A204.1 (cell line): ENCODE measurements around the gene DCDC2.
"Not testable (repeated sequence)": the region's sequence is repeated elsewhere in the genome, so short reads cannot be mapped to it uniquely, and the experiment has no call there.

Source experiments
- FAIRE-seq: peaks from 2 replicates; lab custom pipeline; 2012; peaks lifted over from hg19 to GRCh38; lab: Jason Lieb, UNC

DCDC2 gene

DNA sequence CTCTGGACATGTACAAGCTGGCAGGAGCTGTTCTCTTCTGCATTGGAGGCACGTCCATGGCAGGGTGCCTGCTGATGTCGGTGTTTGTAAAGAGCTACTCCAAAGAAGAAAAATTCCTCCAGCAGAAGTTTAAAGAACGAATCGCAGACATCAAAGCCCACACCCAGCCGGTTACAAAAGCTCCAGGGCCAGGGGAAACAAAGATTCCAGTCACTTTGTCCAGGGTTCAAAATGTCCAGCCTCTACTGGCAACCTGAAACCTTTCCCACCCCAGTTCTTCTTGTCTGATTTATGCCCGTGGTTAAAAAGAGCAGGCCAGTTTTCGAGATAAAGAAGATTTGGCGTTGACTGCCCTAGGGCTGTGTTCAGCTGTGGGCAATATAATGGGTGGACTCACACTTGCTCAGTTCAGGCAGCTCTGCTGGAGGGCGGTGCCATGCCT lies 212.1 kb downstream of the DCDC2 start:
- no peak for FAIRE-seq

DNA sequence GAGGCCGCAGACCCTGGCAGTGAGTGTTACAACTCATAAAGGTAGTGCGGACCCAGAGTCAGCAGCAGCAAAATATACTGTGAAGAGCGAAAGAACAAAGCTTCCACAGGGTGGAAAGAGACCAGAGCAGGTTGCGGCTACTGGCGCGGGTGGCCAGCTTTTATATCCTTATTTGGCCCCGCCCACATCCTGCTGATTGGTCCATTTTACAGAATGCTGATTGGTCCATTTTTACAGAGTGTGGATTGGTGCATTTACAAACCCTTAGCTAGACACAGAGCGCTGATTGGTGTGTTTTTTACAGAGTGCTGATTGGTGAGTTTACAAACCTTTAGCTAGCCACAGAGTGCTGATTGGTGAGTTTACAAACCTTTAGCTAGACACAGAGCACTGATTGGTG lies 215.1 kb downstream of the DCDC2 start:
- not testable (repeated sequence) for FAIRE-seq

DNA sequence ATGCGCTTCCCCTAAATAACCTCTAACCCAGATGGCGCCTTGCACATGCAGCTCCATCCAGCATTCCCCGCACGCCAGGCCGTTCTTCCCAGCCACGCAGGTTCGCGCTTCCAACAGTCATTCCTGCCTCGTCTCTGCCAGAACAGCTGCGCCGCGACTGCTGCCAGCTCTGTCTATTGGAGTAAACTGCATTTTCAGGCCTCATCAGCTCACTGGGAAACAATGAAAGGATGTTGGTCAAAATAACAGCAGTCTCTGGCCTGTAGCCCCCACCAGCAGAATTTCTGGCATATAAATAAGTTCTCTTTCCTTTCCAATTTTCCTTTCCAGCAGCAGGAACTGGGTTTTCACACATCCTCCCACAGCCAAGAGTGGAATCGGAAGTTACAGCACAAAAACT lies 217.3 kb downstream of the DCDC2 start:
- no peak for FAIRE-seq

DNA sequence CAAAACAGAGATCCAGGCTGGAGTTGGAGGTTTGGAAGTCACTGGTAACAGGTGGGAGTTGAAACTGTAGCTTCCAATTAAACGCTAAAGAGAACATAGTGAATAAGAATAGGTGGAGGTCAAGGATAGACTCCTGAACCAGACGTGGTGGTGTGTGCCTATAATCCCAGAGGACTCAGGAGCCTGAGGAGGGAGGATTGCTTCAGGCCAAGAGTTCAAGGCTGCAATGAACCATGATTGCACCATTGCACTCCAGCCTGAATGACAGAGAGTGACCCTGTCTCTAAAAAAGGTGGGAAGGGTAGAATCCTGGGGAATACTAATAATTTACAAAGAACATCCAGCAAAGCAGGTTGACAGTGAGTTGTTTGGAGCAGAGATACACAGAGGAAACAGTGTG lies 218.2 kb downstream of the DCDC2 start:
- FAIRE-seq, result no peak

DNA sequence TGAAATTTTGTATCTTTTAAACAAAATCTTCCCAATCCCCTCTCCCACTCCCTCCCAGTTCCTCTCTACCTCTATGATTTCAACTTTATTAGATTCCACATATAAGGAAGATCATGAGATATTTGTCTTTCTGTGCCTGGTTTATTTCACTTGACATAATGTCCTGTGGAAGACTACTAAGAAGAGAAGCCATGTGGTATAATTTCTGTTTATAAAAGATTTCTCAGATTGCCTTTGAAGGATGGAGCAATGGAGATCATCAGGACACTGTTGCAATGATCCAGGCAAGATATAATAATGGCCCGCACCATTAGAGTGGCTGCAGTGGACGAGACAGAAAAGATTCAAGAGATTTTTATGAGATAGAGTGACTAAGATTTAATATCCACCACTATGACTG lies 218.8 kb downstream of the DCDC2 start:
- no peak for FAIRE-seq

DNA sequence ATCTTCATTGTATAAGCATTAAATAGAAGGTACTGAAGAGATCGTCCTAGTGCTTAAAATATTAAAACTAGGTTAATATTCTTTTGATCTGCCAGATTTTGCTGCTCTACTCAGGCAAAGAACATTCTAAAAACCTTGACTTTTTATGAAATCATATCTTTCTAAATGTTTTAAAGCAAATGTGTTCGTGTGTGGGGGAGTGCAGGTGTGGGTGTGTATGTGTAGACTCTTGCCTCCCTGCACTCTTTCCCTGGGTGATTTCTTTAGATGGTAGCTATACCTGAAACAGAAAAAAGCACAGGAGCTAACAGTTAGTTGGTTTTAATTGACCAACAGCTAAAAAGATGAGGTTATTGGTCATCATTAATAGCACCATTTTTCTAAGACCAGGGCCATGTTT lies 226.1 kb downstream of the DCDC2 start:
- no peak for FAIRE-seq

DNA sequence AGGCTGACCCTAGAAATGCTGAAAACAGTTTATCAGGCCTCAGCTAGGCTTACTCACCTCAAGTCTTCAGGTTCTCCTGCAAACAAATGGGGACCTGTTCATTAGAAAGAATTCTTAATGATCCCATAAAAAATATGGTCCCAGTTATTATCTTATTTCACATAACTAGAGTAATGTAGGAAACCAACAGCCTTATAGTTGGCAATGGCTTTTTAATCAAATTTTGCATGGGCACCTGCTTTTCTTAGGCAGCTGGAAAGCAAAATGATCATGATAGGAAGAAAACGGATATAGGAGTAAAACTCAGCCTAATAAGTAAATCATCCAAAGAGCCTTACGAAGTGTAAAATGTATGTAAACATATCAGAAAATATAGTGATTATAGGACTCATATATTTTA lies 230.5 kb downstream of the DCDC2 start:
- FAIRE-seq, result no peak

DNA sequence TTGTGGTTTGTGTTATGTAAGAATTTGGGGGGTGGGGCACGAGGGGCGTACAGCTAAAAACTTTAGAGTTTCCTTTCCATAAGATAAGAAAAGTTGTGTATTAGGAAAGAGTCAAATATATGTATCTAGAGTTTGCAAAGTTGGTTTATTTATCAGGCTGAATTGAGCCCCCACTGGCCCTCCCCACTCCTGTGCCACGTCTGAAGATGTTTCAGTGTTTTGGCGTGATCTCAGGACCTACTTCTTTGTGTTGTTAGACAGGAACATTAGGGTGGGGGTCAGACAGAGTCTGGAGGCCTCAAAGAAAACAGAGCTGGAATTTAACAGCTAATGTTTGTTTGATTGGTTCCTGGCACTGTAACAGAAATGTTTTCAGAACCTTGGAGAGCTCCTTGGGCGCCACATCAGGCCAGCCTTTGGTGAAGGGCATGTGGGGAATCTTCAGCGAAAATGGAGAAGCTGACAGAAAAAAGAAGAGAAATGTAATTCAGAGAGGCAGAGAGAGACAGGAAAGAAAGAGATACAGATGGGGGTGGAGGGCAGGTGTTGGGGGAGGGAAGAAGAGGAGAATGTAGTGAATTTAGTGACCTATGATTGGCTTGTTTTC lies 231.2 kb downstream of the DCDC2 start:
- FAIRE-seq, result no peak

DNA sequence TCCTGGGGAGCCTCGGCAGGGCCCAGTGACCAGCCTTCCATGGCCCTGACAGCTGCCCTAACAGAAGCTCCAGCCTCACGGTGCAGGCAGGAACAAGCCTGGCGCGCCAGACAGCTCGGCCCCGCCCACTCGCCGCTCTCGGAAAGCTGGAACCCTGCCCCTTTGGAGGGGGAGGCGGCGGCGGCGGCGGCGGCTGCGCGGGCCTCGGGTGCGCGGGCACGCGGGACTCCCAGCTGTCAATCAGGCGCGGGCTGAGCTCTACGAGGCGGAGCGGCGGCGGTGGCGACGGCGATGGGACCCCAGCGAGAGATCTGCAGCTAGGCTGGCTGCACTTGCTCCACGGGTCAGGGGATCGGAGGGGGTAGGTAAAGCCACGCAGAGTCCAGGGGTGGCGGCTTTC lies 231.9 kb downstream of the DCDC2 start, which contains the start of gene NRSN1:
TSS of gene NRSN1 (plus strand) at position 236 of the 400 bp plus-strand sequence. CDS start 8,113 bp downstream, outside the sequence.
- FAIRE-seq, result no peak

DNA sequence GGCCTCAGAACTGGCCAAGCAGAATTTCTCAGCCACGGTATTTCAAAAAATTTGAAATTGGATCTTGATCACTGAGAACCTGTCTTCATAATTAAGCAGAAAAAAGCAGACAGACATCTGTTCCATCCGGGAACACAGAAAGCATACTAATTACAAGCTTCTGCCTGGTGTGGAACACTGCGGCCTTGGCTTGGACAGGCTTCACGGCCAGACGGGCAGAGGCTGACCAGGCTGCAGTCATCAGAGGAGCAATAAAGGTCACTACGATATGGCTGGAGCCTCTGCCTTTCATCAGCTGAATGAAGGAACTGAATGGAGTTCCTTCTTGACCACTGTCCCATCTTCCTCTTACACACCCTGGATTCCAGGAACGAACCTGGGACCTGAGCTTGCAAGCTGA lies 235.7 kb downstream of the DCDC2 start:
- no peak for FAIRE-seq
